Measurements from ENCODE around the gene PITX2. TPM values are rescaled to one million over a fixed set of nuclear protein-coding genes. Genes with fewer than 3 reads are reported as not detected.

PITX2 gene
- total and polyA plus RNA-seq, 2 of the 8 experiments (the other 6 are each of a cell fraction or from before 2014, with no cell fraction given) = 0.09 to 0.67 TPM

- TF ChIP-seq RBBP5 (IDR thresholded peaks at IDR 0.05; ENCODE audit: borderline replicate concordance, low read depth, low read length) = no peak
- no peak for TF ChIP-seq KDM1A (IDR thresholded peaks at IDR 0.05; ENCODE audit: borderline replicate concordance, low read length)
- no peak; the same call in 1 of the 2 replicates for TF ChIP-seq SUZ12 (IDR thresholded peaks at IDR 0.05; ENCODE audit: low read length)
- peak; percentile 67; the same call in 1 of the 2 replicates for TF ChIP-seq KDM5A (IDR thresholded peaks at IDR 0.05; ENCODE audit: low read length)
- no peak for TF ChIP-seq PHF8 (conservative IDR thresholded peaks at IDR 0.05; ENCODE audit: low read depth, low read length)
- TF ChIP-seq SIX5 (IDR thresholded peaks at IDR 0.05; ENCODE audit: low read depth, low read length) = no peak
- no peak for TF ChIP-seq USF2 (IDR thresholded peaks at IDR 0.05; ENCODE audit: low read length)
- TF ChIP-seq NRF1 (IDR thresholded peaks at IDR 0.05; ENCODE audit: low read depth, low read length) = peak; percentile 47; the same call in 1 of the 2 replicates
- TF ChIP-seq ZNF274 (IDR thresholded peaks at IDR 0.05; ENCODE audit: borderline replicate concordance, extremely low read depth, low read length) = no peak
- TF ChIP-seq CHD2 (IDR thresholded peaks at IDR 0.05; ENCODE audit: low read length) = no peak
- TF ChIP-seq NANOG (IDR thresholded peaks at IDR 0.05; ENCODE audit: insufficient read depth, low read depth, low read length, poor library complexity, severe bottlenecking) = no peak
- no peak for TF ChIP-seq SIN3A (conservative IDR thresholded peaks at IDR 0.05 in 1 of 2, IDR thresholded peaks at IDR 0.05 in 1 of 2; ENCODE audit: low read depth in 1 of 2, low read length in 2 of 2)
- TF ChIP-seq SP1 (IDR thresholded peaks at IDR 0.05; ENCODE audit: low read depth, low read length) = no peak
- no peak for TF ChIP-seq TEAD4 (IDR thresholded peaks at IDR 0.05; ENCODE audit: low read depth, low read length)
- TF ChIP-seq YY1 (IDR thresholded peaks at IDR 0.05; ENCODE audit: low read depth, low read length) = no peak
- TF ChIP-seq HDAC2 (IDR thresholded peaks at IDR 0.05; ENCODE audit: borderline replicate concordance in 1 of 2, low read depth in 2 of 2, low read length in 2 of 2) = peak in 1 of 2 experiments; percentile 47; a peak in 2 of 4 replicates
- TF ChIP-seq BRCA1 (IDR thresholded peaks at IDR 0.05; ENCODE audit: low read depth, low read length) = no peak
- TF ChIP-seq TBP (IDR thresholded peaks at IDR 0.05; ENCODE audit: low read depth, low read length) = no peak
- TF ChIP-seq, protein P1, sequence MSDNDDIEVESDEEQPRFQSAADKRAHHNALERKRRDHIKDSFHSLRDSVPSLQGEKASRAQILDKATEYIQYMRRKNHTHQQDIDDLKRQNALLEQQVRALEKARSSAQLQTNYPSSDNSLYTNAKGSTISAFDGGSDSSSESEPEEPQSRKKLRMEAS (IDR thresholded peaks at IDR 0.05) = peak; percentile 74; the same call in 1 of the 2 replicates
- TF ChIP-seq ATF3 (IDR thresholded peaks at IDR 0.05; ENCODE audit: insufficient read depth, low read depth, low read length) = no peak
Measured at GRCh38 chr4:110631584-110632505, 9.0 kb upstream of the PITX2 start (continued).
